ENCODE data around the gene TPH1. TPM values are rescaled to one million over a fixed set of nuclear protein-coding genes. Genes with fewer than 3 reads are reported as not detected.

The TPH1 gene
- total and polyA plus RNA-seq, 11 donors = 0.06 to 0.45 (median 0.18) TPM; not detected in 5

DNA sequence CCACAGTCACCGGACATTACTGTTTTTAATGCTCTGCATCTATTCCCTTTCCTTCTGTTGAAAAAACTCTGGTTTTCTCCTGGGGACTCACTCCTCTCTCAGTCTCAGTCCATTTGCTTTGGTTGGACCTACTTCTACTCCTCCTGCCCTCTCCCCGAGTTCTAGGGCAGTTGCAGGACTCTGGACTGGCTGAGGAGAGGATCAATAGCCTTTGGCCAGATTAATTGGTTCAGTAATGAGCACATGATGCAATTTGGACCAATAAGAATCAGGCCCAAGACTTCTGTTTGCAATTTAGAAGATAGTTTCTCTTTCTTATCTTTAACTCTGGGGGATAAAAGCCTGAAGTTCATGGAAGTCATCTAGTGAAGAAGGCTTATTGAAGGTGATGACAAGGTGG is 15.3 kb upstream of the TPH1 start:
- no peaks in the 10 kb centered on the region for H3K27me3 ChIP-seq
- H3K4me1 ChIP-seq = no peaks in the 10 kb centered on the region
- 62 to 70% (median 68%) methylated on average over 2 of the region's 2 CpGs for WGBS, 4 donors
- no peaks in the 10 kb centered on the region for H3K9me3 ChIP-seq
- no peak overlapping the region for H3K4me3 ChIP-seq
- TF ChIP-seq, protein P1, sequence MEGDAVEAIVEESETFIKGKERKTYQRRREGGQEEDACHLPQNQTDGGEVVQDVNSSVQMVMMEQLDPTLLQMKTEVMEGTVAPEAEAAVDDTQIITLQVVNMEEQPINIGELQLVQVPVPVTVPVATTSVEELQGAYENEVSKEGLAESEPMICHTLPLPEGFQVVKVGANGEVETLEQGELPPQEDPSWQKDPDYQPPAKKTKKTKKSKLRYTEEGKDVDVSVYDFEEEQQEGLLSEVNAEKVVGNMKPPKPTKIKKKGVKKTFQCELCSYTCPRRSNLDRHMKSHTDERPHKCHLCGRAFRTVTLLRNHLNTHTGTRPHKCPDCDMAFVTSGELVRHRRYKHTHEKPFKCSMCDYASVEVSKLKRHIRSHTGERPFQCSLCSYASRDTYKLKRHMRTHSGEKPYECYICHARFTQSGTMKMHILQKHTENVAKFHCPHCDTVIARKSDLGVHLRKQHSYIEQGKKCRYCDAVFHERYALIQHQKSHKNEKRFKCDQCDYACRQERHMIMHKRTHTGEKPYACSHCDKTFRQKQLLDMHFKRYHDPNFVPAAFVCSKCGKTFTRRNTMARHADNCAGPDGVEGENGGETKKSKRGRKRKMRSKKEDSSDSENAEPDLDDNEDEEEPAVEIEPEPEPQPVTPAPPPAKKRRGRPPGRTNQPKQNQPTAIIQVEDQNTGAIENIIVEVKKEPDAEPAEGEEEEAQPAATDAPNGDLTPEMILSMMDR (IDR thresholded peaks at IDR 0.05) = no peak
- no peak for TF ChIP-seq POLR2A (IDR thresholded peaks at IDR 0.05)
- no peak for ATAC-seq
- no peak for DNase-seq
- no peaks in the 10 kb centered on the region for H3K36me3 ChIP-seq
- intact Hi-C loops (cut with DNase I) = no loop called here
- no peak overlapping the region for H3K27ac ChIP-seq

DNA sequence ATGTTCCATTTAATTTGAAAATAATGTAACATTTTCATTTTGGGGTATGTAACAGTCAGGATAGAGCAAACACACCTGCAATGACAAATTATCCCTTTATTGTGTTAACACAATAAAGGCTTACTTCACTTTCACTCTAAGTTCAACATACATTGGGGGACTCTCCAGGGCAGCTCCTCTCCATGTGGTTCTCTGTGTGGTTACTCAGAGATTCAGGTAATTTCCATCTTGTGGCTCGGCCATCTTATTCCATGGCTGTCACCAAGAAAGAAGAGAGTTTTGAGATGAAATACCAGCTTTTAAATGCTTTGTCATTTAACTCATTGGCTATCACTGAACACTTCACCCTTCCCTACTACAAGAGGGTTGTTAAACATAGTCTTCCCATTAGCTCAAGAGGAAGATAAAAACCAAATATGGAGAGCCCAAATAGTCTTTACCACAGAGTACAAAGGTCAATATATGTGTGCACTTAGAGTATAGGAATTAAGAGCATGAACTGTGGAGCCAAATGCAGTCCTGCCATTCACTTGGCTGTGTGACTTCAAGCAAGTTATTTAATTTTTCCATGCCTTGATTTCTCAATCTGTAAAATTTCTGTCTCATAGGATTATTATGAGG is 10.6 kb upstream of the TPH1 start:
- DNase-seq = no peak
- Histone ChIP-seq H3K36me3 (no peaks in the 10 kb centered on the region), H3K4me1 (no peaks in the 10 kb centered on the region), H3K27me3 (no peaks in the 10 kb centered on the region), H3K9me3 (no peaks in the 10 kb centered on the region), H3K4me3 (no peak overlapping the region), H3K27ac (no peak overlapping the region)
- ATAC-seq = no peak
- WGBS, 4 donors = 35 to 96% (median 90%) methylated on average over 1 of the region's 1 CpG
- intact Hi-C loops (cut with DNase I) = no loop called here
- TF ChIP-seq POLR2A (IDR thresholded peaks at IDR 0.05) = no peak
- TF ChIP-seq, protein P1 (IDR thresholded peaks at IDR 0.05) = no peak

DNA sequence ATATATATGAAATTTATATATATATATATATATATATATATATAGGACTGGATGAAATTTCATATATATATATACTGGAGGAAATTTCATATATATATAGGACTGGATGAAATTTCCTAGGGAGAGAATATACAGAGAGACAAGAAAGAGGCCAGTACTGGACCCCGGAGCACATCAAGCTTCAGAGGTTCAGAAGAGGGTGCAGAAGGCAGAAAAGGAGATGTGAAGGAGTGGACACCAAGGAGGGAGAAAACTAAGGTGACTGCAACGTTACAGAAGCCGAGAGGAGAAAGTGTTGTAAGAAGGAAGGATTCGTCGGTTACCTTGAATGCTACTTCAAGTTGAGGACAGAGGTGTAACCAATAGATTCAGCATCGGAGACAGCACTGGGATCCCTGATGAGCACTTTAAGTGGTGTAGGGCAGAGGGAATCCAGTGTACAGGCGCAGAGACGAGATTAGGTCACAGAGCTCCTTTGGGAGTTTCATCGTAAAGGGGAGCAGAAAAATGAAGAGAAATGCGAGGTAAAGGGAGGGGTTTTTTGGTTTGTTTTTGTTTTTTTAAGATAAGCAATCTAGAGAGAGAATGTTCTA is 8.5 kb upstream of the TPH1 start:
- WGBS, 4 donors = 79 to 84% (median 82%) methylated on average over 10 of the region's 10 CpGs
- Histone ChIP-seq H3K4me1 (no peaks in the 10 kb centered on the region), H3K27ac (no peak overlapping the region), H3K36me3 (no peaks in the 10 kb centered on the region), H3K27me3 (no peaks in the 10 kb centered on the region), H3K9me3 (no peaks in the 10 kb centered on the region), H3K4me3 (no peak overlapping the region)
- no peak for ATAC-seq
- no peak for DNase-seq
- TF ChIP-seq POLR2A (IDR thresholded peaks at IDR 0.05) = no peak
- TF ChIP-seq, protein P1 (IDR thresholded peaks at IDR 0.05) = no peak
- intact Hi-C loops (cut with DNase I) = no loop called here

DNA sequence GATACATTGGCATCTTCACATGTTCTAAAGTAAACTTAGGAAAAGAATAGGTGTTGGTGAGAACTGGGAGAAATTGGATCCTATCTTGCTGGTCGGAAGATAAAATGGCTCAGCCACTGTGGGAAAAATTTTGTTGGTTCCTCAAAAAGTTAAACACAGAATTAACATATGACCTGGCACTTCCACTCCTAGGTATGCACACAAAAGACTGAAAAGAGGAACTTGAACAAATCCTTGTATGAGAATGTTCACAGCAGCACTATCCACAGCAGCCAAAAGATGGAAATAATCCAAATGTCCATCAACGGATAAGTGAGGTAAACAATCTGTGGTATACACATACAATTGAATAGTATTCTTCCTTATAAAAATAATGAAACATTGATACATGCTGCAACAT is 4.8 kb upstream of the TPH1 start:
- 68 to 85% (median 75%) methylated on average over 2 of the region's 2 CpGs for WGBS, 4 donors
- Histone ChIP-seq H3K9me3 (peaks cover 0 to 5% (median 0%) of the 10 kb centered on the region in 12 donors), H3K4me3 (no peak overlapping the region), H3K27ac (no peak overlapping the region), H3K36me3 (no peaks in the 10 kb centered on the region), H3K27me3 (peaks cover 0 to 26% (median 8%) of the 10 kb centered on the region in 9 donors), H3K4me1 (peaks cover 0 to 7% (median 0%) of the 10 kb centered on the region in 12 donors)
- DNase-seq = no peak
- TF ChIP-seq, protein P1 (IDR thresholded peaks at IDR 0.05) = no peak
- TF ChIP-seq POLR2A (IDR thresholded peaks at IDR 0.05) = no peak
- intact Hi-C loops (cut with DNase I) = no loop called here
- no peak for ATAC-seq
